Activated B cell treated with CpG ODN at 0.5 μM for 24 hours (primary cell): ENCODE measurements around the gene NQO1. TPM values are rescaled to one million over a fixed set of nuclear protein-coding genes. Genes with fewer than 3 reads are reported as not detected.

Experiments
- ATAC-seq: fragments of 200-7000 bp; cut with Tn5 transposase; one replicate; pipeline ENCODE4 v1.10.0; 2021; ENCODE audit warnings: low read depth, mild to moderate bottlenecking, moderate library complexity
- CTCF ChIA-PET: fragments of 350-600 bp; sonication (Branson Sonifier 250); formaldehyde crosslinking; loops from one replicate; lab custom pipeline; 2021; ENCODE audit warnings: antibody characterized with exemption; lab: Charles Lee
- POLR2A ChIA-PET: fragments of 350-600 bp; sonication (Branson Sonifier 250); formaldehyde crosslinking; loops from one replicate; lab custom pipeline; 2021; ENCODE audit warnings: antibody characterized with exemption; lab: Charles Lee
- DNase-seq: peaks from one replicate; pipeline ENCODE4 v3.0.0; 2022
- H3K27ac Mint-ChIP-seq: one replicate; pipeline ENCODE4 v1.8.0; 2020; ENCODE audit warnings: mixed read lengths
- H3K27me3 Mint-ChIP-seq: one replicate; pipeline ENCODE4 v1.8.0; 2021; ENCODE audit warnings: mixed read lengths
- H3K36me3 Mint-ChIP-seq: one replicate; pipeline ENCODE4 v1.8.0; 2021; ENCODE audit warnings: low read depth, mixed read lengths
- H3K4me1 Mint-ChIP-seq: one replicate; pipeline ENCODE4 v1.8.0; 2021; ENCODE audit warnings: mixed read lengths
- H3K4me3 Mint-ChIP-seq: one replicate; pipeline ENCODE4 v1.8.0; 2020; ENCODE audit warnings: mild to moderate bottlenecking, mixed read lengths
- H3K9me3 Mint-ChIP-seq: one replicate; pipeline ENCODE4 v1.8.0; 2020; ENCODE audit warnings: mixed read lengths
- intact Hi-C: fragments of 100-400 bp; cut with micrococcal nuclease; formaldehyde crosslinking; loops from one replicate; pipeline ENCODE4 v1.15.1; 2024
- total RNA-seq: library from RNA; stranded (reverse); gene quantifications from 2 replicates; pipeline ENCODE4 v1.2.3, GENCODE V29; 2022
- TF ChIP-seq, protein P1 (sequence below): fragments of 200-600 bp; IDR thresholded peaks from one replicate; pipeline ENCODE4 v1.8.0; 2022; ENCODE audit warnings: antibody characterized with exemption, mild to moderate bottlenecking

NQO1 gene
- total RNA-seq, 1 donor from 2014 or later: 5.5 TPM

DNA sequence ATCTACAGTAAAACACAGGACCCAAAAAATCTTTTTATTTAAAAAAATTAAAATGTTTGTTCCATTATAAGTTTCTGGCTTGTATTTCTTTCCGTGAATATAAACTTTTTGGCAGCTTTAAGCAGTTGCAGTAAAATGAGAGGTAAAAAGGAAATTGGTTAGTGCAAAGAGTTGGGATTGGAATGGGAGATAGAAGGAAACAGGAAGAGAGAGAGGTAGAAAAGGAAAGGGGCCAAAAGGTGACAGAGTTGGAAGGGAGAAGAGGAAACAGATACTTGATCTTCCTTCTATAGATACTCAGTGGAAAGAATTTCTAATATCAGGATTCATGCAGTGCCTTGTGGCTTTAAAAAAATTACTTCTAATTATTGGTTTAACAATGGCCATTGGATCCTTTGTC, 63.5 kb downstream of the NQO1 start:
- Mint-ChIP-seq H3K27me3 (no peaks in the 10 kb centered on the region), H3K4me3 (no peak overlapping the region), H3K36me3 (peaks cover 45% of the 10 kb centered on the region), H3K9me3 (no peaks in the 10 kb centered on the region), H3K4me1 (no peaks in the 10 kb centered on the region), H3K27ac (no peak overlapping the region)
- ATAC-seq (no peak), DNase-seq (no peak)
- POLR2A ChIA-PET: no interaction called here
- TF ChIP-seq, protein P1, sequence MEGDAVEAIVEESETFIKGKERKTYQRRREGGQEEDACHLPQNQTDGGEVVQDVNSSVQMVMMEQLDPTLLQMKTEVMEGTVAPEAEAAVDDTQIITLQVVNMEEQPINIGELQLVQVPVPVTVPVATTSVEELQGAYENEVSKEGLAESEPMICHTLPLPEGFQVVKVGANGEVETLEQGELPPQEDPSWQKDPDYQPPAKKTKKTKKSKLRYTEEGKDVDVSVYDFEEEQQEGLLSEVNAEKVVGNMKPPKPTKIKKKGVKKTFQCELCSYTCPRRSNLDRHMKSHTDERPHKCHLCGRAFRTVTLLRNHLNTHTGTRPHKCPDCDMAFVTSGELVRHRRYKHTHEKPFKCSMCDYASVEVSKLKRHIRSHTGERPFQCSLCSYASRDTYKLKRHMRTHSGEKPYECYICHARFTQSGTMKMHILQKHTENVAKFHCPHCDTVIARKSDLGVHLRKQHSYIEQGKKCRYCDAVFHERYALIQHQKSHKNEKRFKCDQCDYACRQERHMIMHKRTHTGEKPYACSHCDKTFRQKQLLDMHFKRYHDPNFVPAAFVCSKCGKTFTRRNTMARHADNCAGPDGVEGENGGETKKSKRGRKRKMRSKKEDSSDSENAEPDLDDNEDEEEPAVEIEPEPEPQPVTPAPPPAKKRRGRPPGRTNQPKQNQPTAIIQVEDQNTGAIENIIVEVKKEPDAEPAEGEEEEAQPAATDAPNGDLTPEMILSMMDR: no peak
- CTCF ChIA-PET: interaction anchor here (1.6 to 1.9 kb wide), 2 partner anchors 266 to 267 kb away, joined by 5 to 9 read pairs; no protein-coding TSS in a partner anchor
- intact Hi-C loops: no loop called here

DNA sequence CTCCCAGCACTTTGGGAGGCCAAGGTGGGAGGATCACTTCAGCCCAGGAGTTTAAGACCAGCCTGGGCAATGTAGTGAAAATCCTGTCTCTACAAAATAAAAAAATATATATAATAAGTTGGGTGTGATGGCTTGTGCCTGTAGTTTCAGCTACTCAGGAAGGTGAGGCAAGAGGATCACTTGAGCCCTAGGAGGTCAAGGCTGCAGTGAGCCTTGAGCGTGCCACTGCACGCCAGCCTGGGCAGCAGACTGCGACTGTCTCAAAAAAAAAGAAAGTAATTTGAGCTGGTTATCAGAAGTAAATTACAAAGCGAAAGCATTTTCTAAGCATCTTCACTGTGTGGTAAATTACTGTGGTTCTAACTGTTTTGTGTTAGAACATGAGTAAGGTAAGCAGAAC, 66.2 kb downstream of the NQO1 start:
- intact Hi-C loops: no loop called here
- POLR2A ChIA-PET: interaction anchor here (0.5 kb wide), 1 partner anchor 69 kb away, joined by 4 read pairs; no protein-coding TSS in a partner anchor
- peaks cover 55% of the 10 kb centered on the region for H3K36me3 Mint-ChIP-seq

More for the DNA sequence above, 66.2 kb downstream of the NQO1 start:
- Mint-ChIP-seq H3K9me3 (no peaks in the 10 kb centered on the region), H3K27ac (no peak overlapping the region), H3K4me1 (no peaks in the 10 kb centered on the region), H3K27me3 (no peaks in the 10 kb centered on the region), H3K4me3 (no peak overlapping the region)
- DNase-seq: no peak
- CTCF ChIA-PET: no interaction called here
- TF ChIP-seq, protein P1: no peak
- ATAC-seq: no peak

Other genes starting within 250 kb of the NQO1 start
- gene NFAT5, start 160.6 kb downstream of the NQO1 start, total RNA-seq: 39.9 and 48.3 TPM in 2 replicates
- gene NOB1, start 28.4 kb upstream of the NQO1 start, total RNA-seq: 76.1 and 78.8 TPM in 2 replicates
- 69.4 and 80.8 TPM in 2 replicates for gene WWP2, start 35.8 kb upstream of the NQO1 start, total RNA-seq
- gene CLEC18A, start 224.8 kb upstream of the NQO1 start, total RNA-seq: 0.93 and 1.8 TPM in 2 replicates